Activated CD8-positive, alpha-beta T cell treated with anti-CD3 and anti-CD28 coated beads, Interleukin-2, amount 10 ng/mL, durations not matched to agents 7 days and 5 days (primary cell): ENCODE data around the gene NAA60. TPM values are rescaled to one million over a fixed set of nuclear protein-coding genes. Genes with fewer than 3 reads are reported as not detected.

Experiments used
- ATAC-seq: fragments of 150-1000 bp; cut with Tn5 transposase; one replicate; pipeline ENCODE4 v1.10.0; 2021; ENCODE audit warnings: moderate library complexity
- CTCF ChIA-PET: fragments of 350-600 bp; sonication (Branson Sonifier 250); formaldehyde crosslinking; loops from one replicate; lab custom pipeline; 2021; ENCODE audit warnings: antibody characterized with exemption; lab: Charles Lee
- POLR2A ChIA-PET: fragments of 350-600 bp; sonication (Branson Sonifier 250); formaldehyde crosslinking; loops from one replicate; lab custom pipeline; 2021; ENCODE audit warnings: antibody characterized with exemption; lab: Charles Lee
- DNase-seq: peaks from one replicate; pipeline ENCODE4 v3.0.0-alpha.2; 2020
- H3K27ac Mint-ChIP-seq: one replicate; pipeline ENCODE4 v1.8.0; 2021; ENCODE audit warnings: mild to moderate bottlenecking, mixed read lengths
- H3K27me3 Mint-ChIP-seq: one replicate; pipeline ENCODE4 v1.8.0; 2021; ENCODE audit warnings: low read depth, mixed read lengths
- H3K36me3 Mint-ChIP-seq: one replicate; pipeline ENCODE4 v1.8.0; 2021; ENCODE audit warnings: low read depth, mixed read lengths
- H3K4me1 Mint-ChIP-seq: one replicate; pipeline ENCODE4 v1.8.0; 2021; ENCODE audit warnings: low read depth, mixed read lengths
- H3K4me3 Mint-ChIP-seq: one replicate; pipeline ENCODE4 v1.8.0; 2021; ENCODE audit warnings: mild to moderate bottlenecking, mixed read lengths
- H3K9me3 Mint-ChIP-seq: one replicate; pipeline ENCODE4 v1.8.0; 2022; ENCODE audit warnings: mixed read lengths; ENCODE audit not compliant: insufficient read depth
- microRNA-seq: library from miRNA; unstranded; fragments of <30 nt; microRNA quantifications from one replicate; pipeline ENCODE4 v1.2.0, GENCODE V29; 2022
- total RNA-seq, 2 experiments: library from RNA; stranded (reverse); gene quantifications; one replicate each; pipeline ENCODE4 v1.2.3, GENCODE V29; 2021

NAA60 gene
- total RNA-seq, 2 experiments from 2014 or later: 46.3 to 49.0 TPM

DNA sequence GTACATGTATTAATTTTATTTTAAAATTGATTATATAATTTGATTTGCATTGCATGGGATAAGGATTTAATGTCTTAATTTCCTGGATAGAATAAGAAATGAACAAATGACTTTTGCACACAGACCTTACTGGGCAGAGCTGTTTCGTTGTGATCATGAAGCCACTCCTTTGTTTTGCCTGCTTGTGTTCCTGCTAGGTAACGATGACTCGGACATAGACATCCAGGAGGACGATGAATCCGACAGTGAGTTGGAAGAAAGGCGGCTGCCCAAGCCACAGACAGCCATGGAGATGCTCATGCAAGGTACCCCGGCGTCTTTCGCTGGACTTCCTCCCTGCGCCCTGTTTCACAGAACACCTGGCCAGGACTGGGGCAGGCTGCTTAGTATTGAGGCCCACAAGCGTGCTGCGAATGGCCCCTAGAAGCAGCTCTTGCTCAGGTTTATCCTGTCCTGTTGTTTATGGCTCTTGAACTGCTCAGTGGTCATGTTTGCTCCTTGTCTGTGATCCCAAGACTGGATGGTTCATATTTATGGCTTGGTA, 87.0 kb downstream of the NAA60 start:
- CTCF ChIA-PET: no interaction called here
- Mint-ChIP-seq H3K4me3 (no peak overlapping the region), H3K27me3 (no peaks in the 10 kb centered on the region), H3K9me3 (no peaks in the 10 kb centered on the region), H3K4me1 (peaks cover 2% of the 10 kb centered on the region), H3K27ac (no peak overlapping the region), H3K36me3 (peaks cover 13% of the 10 kb centered on the region)
- DNase-seq (no peak), ATAC-seq (no peak)
- POLR2A ChIA-PET: no interaction called here

- Mint-ChIP-seq H3K9me3 (no peaks in the 10 kb centered on the region), H3K36me3 (peaks cover 18% of the 10 kb centered on the region), H3K27ac (no peak overlapping the region), H3K27me3 (no peaks in the 10 kb centered on the region), H3K4me1 (no peaks in the 10 kb centered on the region), H3K4me3 (no peak overlapping the region)
- DNase-seq (no peak), ATAC-seq (no peak)
- ChIA-PET POLR2A (interaction anchor here (1.2 kb wide), 1 partner anchor 18 kb away, joined by 4 read pairs; no protein-coding TSS in a partner anchor), CTCF (no interaction called here)
Measured at GRCh38 chr16:3532741-3533140, 89.3 kb downstream of the NAA60 start.

DNA sequence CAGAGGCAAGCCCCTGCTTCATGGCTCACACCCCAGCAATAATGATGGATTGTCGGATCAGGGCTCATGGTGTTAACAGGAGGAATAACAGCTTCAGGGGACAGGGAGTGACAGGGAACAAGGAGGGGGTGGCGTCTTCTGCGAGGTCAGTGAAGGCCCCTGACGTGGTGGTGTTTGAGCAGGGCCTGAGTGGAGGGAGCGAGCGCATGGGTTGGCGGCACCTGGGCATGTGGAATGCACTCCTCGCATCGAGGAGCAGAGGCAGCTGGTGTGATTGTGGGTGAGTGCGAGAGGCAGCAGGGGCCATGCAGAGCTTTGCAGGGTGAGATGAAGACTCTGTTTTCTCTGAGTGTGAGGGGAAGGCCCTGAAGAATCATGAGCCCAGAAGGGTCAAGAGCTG, 90.6 kb downstream of the NAA60 start:
- POLR2A ChIA-PET: no interaction called here
- no peak for ATAC-seq
- no peak for DNase-seq
- CTCF ChIA-PET: no interaction called here
- Mint-ChIP-seq H3K9me3 (no peaks in the 10 kb centered on the region), H3K27me3 (no peaks in the 10 kb centered on the region), H3K4me1 (no peaks in the 10 kb centered on the region), H3K36me3 (peaks cover 21% of the 10 kb centered on the region), H3K27ac (peak overlapping the region; percentile 62), H3K4me3 (no peak overlapping the region)

GRCh38 chr16:3536271-3536731, 92.8 kb downstream of the NAA60 start:
- DNase-seq (no peak), ATAC-seq (no peak)
- no peaks in the 10 kb centered on the region for H3K4me1 Mint-ChIP-seq
- H3K36me3 Mint-ChIP-seq: peaks cover 37% of the 10 kb centered on the region
- no peaks in the 10 kb centered on the region for H3K9me3 Mint-ChIP-seq
- H3K27me3 Mint-ChIP-seq: no peaks in the 10 kb centered on the region
- POLR2A ChIA-PET: interaction anchor here (0.8 to 1.7 kb wide), 4 partner anchors 9 to 45 kb away, joined by 3 to 5 read pairs (median 4); no protein-coding TSS in a partner anchor
- H3K4me3 Mint-ChIP-seq: no peak overlapping the region
- CTCF ChIA-PET: interaction anchor here (0.7 to 1.2 kb wide), 2 partner anchors 9 to 76 kb away, joined by 3 to 5 read pairs; partner anchors contain the start of gene SLX4
- no peak overlapping the region for H3K27ac Mint-ChIP-seq

Small RNA genes lying within 50 kb of the gene (microRNA-seq; reads per million reads assigned to microRNA genes)
- not detected for gene MIR6126

Other genes starting within 250 kb of the NAA60 start
- gene ZNF200, start 208.5 kb upstream of the NAA60 start, total RNA-seq: 10 to 100 TPM; 13.7 to 18.4 TPM
- under 1 TPM; 0.13 to 0.21 TPM for gene MEFV, start 187.0 kb upstream of the NAA60 start, total RNA-seq
- gene ZNF263, start 160.2 kb upstream of the NAA60 start, total RNA-seq: 10 to 100 TPM; 24.3 to 25.0 TPM
- gene TIGD7, start 138.2 kb upstream of the NAA60 start, total RNA-seq: 1 to 10 TPM; 4.5 to 5.6 TPM
- 10 to 100 TPM; 38.6 to 40.0 TPM for gene ZNF75A, start 138.2 kb upstream of the NAA60 start, total RNA-seq
- not detected for gene OR2C1, start 87.8 kb upstream of the NAA60 start, total RNA-seq
- 10 to 100 TPM; 15.9 to 19.0 TPM for gene ZSCAN32, start 42.7 kb upstream of the NAA60 start, total RNA-seq
- gene ZNF174, start 42.5 kb upstream of the NAA60 start, total RNA-seq: 10 to 100 TPM; 10.4 to 12.3 TPM
- 1 to 10 TPM; 2.4 to 2.7 TPM for gene ZNF597, start 176 bp upstream of the NAA60 start, total RNA-seq
- gene C16orf90, start 51.8 kb downstream of the NAA60 start, total RNA-seq: not detected
- gene CLUAP1, start 57.3 kb downstream of the NAA60 start, total RNA-seq: 10 to 100 TPM; 15.4 to 16.1 TPM
- 10 to 100 TPM; 92.6 to 94.6 TPM for gene NLRC3, start 133.7 kb downstream of the NAA60 start, total RNA-seq
- gene SLX4, start 167.9 kb downstream of the NAA60 start, total RNA-seq: 10 to 100 TPM; 16.3 to 16.5 TPM
- 10 to 100 TPM; 45.7 to 48.3 TPM for gene DNASE1, start 211.0 kb downstream of the NAA60 start, total RNA-seq